Gastrocnemius medialis (tissue), 4 donors: ENCODE data around the gene UBAP2L. TPM values are rescaled to one million over a fixed set of nuclear protein-coding genes. Genes with fewer than 3 reads are reported as not detected.
A peak's percentile ranks its signal among the peaks of the same experiment; 100 is the strongest.

Experiments
- ATAC-seq, 2 donors: fragments of 150-250 bp; one replicate each; pipeline ENCODE4 v1.9.1; 2016
- DNase-seq, 2 donors: peaks; one replicate each; pipeline ENCODE4 v3.0.0-alpha.2; 2019
- H3K27ac ChIP-seq, 4 donors: fragments of 200-600 bp; sonication (generic); 1 replicate in 1 of 4; 2 replicates in 3 of 4; pipeline ENCODE4 v1.5.1; 2016 to 2018; ENCODE audit warnings: mild to moderate bottlenecking in 2 of 4, moderate library complexity in 1 of 4
- H3K27me3 ChIP-seq, 3 donors: fragments of 200-600 bp; sonication (generic) in 2 of 3; 1 replicate in 1 of 3; 2 replicates in 2 of 3; pipeline versions ENCODE4 v1.5.1 to v1.6.0; 2016 to 2019; ENCODE audit warnings: mild to moderate bottlenecking in 1 of 3, moderate library complexity in 1 of 3
- H3K36me3 ChIP-seq, 2 donors: fragments of 200-600 bp; sonication (generic) in 1 of 2; one replicate each; pipeline ENCODE4 v1.5.1; 2017 to 2018
- H3K4me1 ChIP-seq, 2 donors: fragments of 200-600 bp; sonication (generic) in 1 of 2; one replicate each; pipeline ENCODE4 v1.5.1; 2016 to 2017; ENCODE audit warnings: mild to moderate bottlenecking in 2 of 2
- H3K4me3 ChIP-seq, 4 donors: fragments of 200-600 bp; sonication (generic) in 3 of 4; 1 replicate in 1 of 4; 2 replicates in 3 of 4; pipeline ENCODE4 v1.5.1; 2016 to 2019; ENCODE audit warnings: mild to moderate bottlenecking in 2 of 4
- H3K9me3 ChIP-seq, 3 donors: fragments of 200-600 bp; sonication (generic) in 2 of 3; 1 replicate in 1 of 3; 2 replicates in 2 of 3; pipeline ENCODE4 v1.5.1; 2016 to 2019
- POLR2A ChIP-seq, 2 donors: fragments of 450-650 bp; IDR thresholded peaks; one replicate each; pipeline ENCODE4 v1.6.1; 2017; ENCODE audit warnings: antibody characterized with exemption in 2 of 2, mild to moderate bottlenecking in 2 of 2, moderate library complexity in 2 of 2
- in situ Hi-C, 4 donors: fragments of 200-750 bp; cut with MboI; loops; one replicate each; pipeline versions ENCODE4 v1.15.0 to v1.8.0; 2017; ENCODE audit warnings: low sequenced_read_pairs in 4 of 4
- intact Hi-C: fragments of 100-400 bp; cut with DNase I; formaldehyde crosslinking; loops from one replicate; pipeline ENCODE4 v1.15.1; 2023; ENCODE audit warnings: low total_unique reads
- total RNA-seq, 4 donors: library from RNA; depleted of rRNA; stranded (reverse); fragments of >200 nt; gene quantifications; one replicate each; pipeline versions ENCODE4 v1.1.0 to v1.2.3, GENCODE V29; 2016
- TF ChIP-seq, protein P1 (sequence below), 5 experiments: fragments of 450-650 bp in 3 of 5; fragments of 200-600 bp in 2 of 5; sonication (generic) in 2 of 5; IDR thresholded peaks in 4 of 5; conservative IDR thresholded peaks in 1 of 5; 1 replicate in 4 of 5; 2 replicates in 1 of 5; pipeline ENCODE4 v1.5.1; 2016 to 2019; ENCODE audit warnings: antibody characterized with exemption in 5 of 5, mild to moderate bottlenecking in 3 of 5, moderate library complexity in 3 of 5

Gene UBAP2L
- total RNA-seq, 4 donors from 2014 or later, result 38.5 to 72.8 (median 50.8) TPM

DNA sequence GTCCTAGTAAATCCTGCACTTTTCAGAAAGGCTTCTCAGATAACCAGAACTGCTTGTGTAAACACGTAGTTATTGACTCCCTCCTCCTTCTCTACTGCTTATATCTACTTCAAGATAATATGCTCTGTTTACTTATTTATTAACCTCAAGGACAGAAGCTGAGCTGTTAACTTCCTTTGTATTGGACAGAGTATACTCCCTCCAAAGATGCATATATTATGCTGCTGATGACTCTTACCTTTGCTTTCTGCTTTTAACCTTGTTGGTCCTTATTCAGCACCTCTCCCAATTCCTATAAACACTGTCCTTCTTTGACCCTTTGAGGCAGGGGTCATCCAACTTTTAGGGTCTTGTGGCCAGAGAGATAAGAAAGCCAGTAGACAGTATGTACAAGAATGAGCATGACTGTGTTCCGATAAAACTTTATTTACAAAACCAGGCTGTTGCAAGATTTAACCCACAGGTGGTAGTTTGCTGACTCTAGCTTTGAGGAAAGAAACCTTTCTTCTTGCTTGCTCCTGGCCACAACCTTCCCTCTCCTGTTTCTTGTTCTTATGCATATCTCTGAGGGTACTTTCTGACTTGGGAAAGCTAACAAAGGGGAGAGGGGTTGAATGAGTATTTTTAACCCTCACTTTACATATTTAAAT lies 33.8 kb upstream of the UBAP2L start:
- Histone ChIP-seq H3K9me3 (no peaks in the 10 kb centered on the region), H3K36me3 (no peaks in the 10 kb centered on the region), H3K27me3 (no peaks in the 10 kb centered on the region), H3K4me1 (peaks cover 23 to 26% of the 10 kb centered on the region in 2 donors), H3K27ac (peak overlapping the region; percentile 86 to 93 (median 90)), H3K4me3 (no peak overlapping the region)
- in situ Hi-C loops (loop anchor here in 1 of 4 donors (10.0 kb wide), 1 partner anchor 88 kb away; the partner anchor contains the start of gene HAX1), intact Hi-C loops (loop anchor here (10.0 kb wide), 1 partner anchor 192 kb away; the partner anchor contains the start of gene RPS27)
- ATAC-seq (no peak), DNase-seq (no peak)
- TF ChIP-seq, protein P1, sequence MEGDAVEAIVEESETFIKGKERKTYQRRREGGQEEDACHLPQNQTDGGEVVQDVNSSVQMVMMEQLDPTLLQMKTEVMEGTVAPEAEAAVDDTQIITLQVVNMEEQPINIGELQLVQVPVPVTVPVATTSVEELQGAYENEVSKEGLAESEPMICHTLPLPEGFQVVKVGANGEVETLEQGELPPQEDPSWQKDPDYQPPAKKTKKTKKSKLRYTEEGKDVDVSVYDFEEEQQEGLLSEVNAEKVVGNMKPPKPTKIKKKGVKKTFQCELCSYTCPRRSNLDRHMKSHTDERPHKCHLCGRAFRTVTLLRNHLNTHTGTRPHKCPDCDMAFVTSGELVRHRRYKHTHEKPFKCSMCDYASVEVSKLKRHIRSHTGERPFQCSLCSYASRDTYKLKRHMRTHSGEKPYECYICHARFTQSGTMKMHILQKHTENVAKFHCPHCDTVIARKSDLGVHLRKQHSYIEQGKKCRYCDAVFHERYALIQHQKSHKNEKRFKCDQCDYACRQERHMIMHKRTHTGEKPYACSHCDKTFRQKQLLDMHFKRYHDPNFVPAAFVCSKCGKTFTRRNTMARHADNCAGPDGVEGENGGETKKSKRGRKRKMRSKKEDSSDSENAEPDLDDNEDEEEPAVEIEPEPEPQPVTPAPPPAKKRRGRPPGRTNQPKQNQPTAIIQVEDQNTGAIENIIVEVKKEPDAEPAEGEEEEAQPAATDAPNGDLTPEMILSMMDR (IDR thresholded peaks at IDR 0.05 in 4 of 5, conservative IDR thresholded peaks at IDR 0.05 in 1 of 5), result no peak
- TF ChIP-seq POLR2A (IDR thresholded peaks at IDR 0.05), result no peak

DNA sequence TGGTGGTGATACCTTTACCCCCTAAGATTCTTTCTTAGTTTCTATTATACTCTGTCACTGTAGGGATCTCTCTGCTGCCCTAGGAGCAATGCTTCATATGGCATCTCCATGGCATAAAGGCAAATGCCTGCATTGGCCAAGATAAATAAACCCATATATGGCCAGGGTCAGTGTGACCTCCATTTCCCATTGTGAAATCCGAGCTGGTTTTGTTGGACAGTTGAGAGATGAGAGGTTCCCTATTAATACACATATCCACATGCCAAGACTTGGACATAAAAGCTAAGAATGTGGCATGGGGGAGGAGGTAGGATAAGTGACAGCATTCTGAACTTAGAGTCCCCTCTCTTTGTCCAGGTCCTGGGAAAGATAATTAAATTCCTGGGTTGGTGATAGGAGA lies 30.2 kb upstream of the UBAP2L start:
- intact Hi-C loops (loop anchor here (5.0 to 10.0 kb wide), 2 partner anchors 227 to 364 kb away; partner anchors contain the start of gene UBE2Q1), in situ Hi-C loops (loop anchor here in 2 of 4 donors (10.0 kb wide), 1 partner anchor 84 kb away; the partner anchor contains the start of gene HAX1 (in 2 of the 2))
- Histone ChIP-seq H3K9me3 (no peaks in the 10 kb centered on the region), H3K4me1 (peaks cover 18 to 32% of the 10 kb centered on the region in 2 donors), H3K27me3 (no peaks in the 10 kb centered on the region), H3K4me3 (peak overlapping the region; percentile 46 to 62 (median 58)), H3K27ac (peak overlapping the region; percentile 86 to 93 (median 90)), H3K36me3 (no peaks in the 10 kb centered on the region)
- ATAC-seq, result peak; percentile 60 to 80
- TF ChIP-seq POLR2A (IDR thresholded peaks at IDR 0.05), result peak; percentile 19 to 67
- TF ChIP-seq, protein P1 (IDR thresholded peaks at IDR 0.05 in 4 of 5, conservative IDR thresholded peaks at IDR 0.05 in 1 of 5), result no peak
- peak; percentile 64 to 83 for DNase-seq

DNA sequence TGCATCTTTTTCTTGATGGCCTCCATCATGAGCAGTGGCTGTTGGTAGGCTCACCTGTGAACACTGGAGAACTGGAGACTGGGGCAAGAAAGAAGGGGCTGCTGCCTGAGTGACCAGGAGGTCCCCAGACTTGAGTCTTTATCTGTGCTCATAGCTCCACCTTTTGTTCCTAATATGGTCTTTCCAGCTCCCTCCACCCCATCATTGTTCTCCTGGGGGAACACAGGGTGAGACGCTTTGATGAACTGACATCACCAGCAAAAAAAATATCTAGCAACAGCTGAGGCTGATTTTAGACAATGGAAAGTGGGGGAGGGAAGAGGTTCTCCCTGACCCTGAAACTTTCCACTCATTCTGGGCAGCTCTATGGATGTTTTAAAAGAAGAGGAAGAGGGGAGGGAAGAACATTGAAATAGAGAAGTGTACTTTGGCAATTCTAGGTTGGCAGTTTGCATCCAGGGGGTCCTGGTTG lies 28.7 kb upstream of the UBAP2L start, which contains the start of gene TPM3:
Gene TPM3 (minus strand): TSS at position 111 of the 472 bp plus-strand sequence. CDS start 82 bp downstream, at position 29.
- Histone ChIP-seq H3K36me3 (no peaks in the 10 kb centered on the region), H3K4me1 (peaks cover 20 to 25% of the 10 kb centered on the region in 2 donors), H3K27me3 (no peaks in the 10 kb centered on the region), H3K27ac (peak within 1 kb of the TSS; percentile 86 to 93 (median 90)), H3K4me3 (peak within 1 kb of the TSS; percentile 46 to 62 (median 58)), H3K9me3 (no peaks in the 10 kb centered on the region)
- in situ Hi-C loops, result loop anchor here in 2 of 4 donors (10.0 kb wide), 1 partner anchor 83 kb away; the partner anchor contains the start of gene HAX1 (in 2 of the 2)
- intact Hi-C loops, result loop anchor here (5.0 to 10.0 kb wide), 2 partner anchors 225 to 363 kb away; partner anchors contain the start of gene UBE2Q1
- DNase-seq, result peak; percentile 63 to 86
- TF ChIP-seq, protein P1 (IDR thresholded peaks at IDR 0.05 in 4 of 5, conservative IDR thresholded peaks at IDR 0.05 in 1 of 5), result no peak
- peak; percentile 80 to 81 for TF ChIP-seq POLR2A (IDR thresholded peaks at IDR 0.05)
- peak; percentile 57 to 62 for ATAC-seq

DNA sequence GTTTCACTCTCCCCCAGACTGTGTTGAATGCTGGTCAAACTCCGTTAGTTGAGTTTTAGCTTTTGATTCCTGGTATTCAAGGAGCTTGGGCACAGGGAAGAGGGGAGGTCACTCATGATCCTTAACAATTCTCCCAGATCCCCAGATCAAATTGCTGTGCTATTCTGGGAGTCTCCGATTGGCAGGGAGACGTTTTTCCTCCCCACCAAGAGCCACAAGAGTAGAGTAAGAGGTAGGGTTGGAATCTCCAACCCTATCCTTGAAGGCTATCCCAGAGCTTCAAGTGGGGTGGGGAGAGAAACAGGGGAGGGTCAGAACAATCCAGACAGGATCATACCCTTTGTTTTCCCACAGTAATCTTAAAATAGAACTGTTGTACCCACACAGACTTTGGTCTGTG lies 28.3 kb upstream of the UBAP2L start:
- Histone ChIP-seq H3K4me3 (peak overlapping the region in 3 of 4 donors; percentile 11 to 59 (median 46)), H3K27me3 (no peaks in the 10 kb centered on the region), H3K36me3 (no peaks in the 10 kb centered on the region), H3K27ac (peak overlapping the region; percentile 86 to 93 (median 90)), H3K9me3 (no peaks in the 10 kb centered on the region), H3K4me1 (peaks cover 21 to 24% of the 10 kb centered on the region in 2 donors)
- TF ChIP-seq, protein P1 (IDR thresholded peaks at IDR 0.05 in 4 of 5, conservative IDR thresholded peaks at IDR 0.05 in 1 of 5), result no peak
- no peak for TF ChIP-seq POLR2A (IDR thresholded peaks at IDR 0.05)
- intact Hi-C loops, result loop anchor here (5.0 to 10.0 kb wide), 2 partner anchors 225 to 362 kb away; partner anchors contain the start of gene UBE2Q1
- peak; percentile 17 to 28 for ATAC-seq
- DNase-seq, result peak in 1 of 2 donors; percentile 54
- in situ Hi-C loops, result loop anchor here in 2 of 4 donors (10.0 kb wide), 1 partner anchor 82 kb away; the partner anchor contains the start of gene HAX1 (in 2 of the 2)
